Measurements from ENCODE around the gene HTT.

DNA sequence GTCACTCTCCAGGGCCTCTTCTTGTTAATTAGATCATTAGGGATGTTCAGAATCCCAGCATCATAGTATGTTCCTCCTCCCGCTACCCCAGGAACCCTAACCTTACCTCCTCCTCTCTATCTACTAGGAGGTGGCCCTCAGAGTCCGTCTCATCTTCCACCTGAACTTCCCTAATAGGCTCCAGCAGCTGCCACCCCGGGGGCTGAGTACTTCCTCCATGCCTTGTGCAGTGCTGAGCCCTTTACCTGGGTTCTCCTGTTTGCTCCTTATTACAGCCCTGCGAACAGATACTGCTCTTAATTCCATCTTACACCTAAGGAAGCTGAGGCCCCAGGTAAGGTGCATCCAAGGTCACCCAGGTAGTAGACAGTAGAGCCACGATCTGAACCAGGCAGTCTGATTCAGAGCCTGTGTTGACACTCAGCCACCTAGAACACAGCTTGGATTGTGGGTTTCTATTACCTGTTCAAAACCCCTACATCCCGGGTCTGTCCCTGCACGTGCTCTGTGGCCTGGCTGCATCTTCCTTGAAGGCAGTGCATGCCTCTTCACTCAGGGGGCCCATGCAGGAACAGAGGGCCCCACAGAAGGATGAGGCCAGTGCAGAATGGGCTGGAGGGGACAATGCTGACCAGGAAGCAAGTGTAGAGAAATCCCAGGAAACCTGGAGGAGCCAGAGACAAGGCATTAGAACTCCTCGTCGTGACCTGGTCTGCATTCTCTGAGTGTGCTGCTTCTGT, 123.1 kb downstream of the HTT start:
- TF ChIP-seq, protein P1, sequence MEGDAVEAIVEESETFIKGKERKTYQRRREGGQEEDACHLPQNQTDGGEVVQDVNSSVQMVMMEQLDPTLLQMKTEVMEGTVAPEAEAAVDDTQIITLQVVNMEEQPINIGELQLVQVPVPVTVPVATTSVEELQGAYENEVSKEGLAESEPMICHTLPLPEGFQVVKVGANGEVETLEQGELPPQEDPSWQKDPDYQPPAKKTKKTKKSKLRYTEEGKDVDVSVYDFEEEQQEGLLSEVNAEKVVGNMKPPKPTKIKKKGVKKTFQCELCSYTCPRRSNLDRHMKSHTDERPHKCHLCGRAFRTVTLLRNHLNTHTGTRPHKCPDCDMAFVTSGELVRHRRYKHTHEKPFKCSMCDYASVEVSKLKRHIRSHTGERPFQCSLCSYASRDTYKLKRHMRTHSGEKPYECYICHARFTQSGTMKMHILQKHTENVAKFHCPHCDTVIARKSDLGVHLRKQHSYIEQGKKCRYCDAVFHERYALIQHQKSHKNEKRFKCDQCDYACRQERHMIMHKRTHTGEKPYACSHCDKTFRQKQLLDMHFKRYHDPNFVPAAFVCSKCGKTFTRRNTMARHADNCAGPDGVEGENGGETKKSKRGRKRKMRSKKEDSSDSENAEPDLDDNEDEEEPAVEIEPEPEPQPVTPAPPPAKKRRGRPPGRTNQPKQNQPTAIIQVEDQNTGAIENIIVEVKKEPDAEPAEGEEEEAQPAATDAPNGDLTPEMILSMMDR (IDR thresholded peaks at IDR 0.05): no peak
- TF ChIP-seq EP300 (IDR thresholded peaks at IDR 0.05): no peak
